Loucy (cell line): ENCODE measurements around the gene CEACAM8.

Experiments used
- H2AFZ ChIP-seq: fragments of 200-600 bp; sonication (generic); 2 replicates; pipeline ENCODE4 v1.6.0; 2016; ENCODE audit warnings: antibody characterized with exemption, mild to moderate bottlenecking, low read length, moderate library complexity
- H3F3A ChIP-seq: fragments of 200-600 bp; 2 replicates; pipeline ENCODE4 v1.6.0; 2016; ENCODE audit warnings: antibody characterized with exemption, low read depth, mild to moderate bottlenecking
- H3K27me3 ChIP-seq: fragments of 200-600 bp; sonication (generic); 2 replicates; pipeline ENCODE4 v1.6.1; 2014; ENCODE audit warnings: low read length, mild to moderate bottlenecking; ENCODE audit not compliant: insufficient read depth, poor library complexity, severe bottlenecking
- H3K36me3 ChIP-seq: fragments of 200-600 bp; sonication (generic); 2 replicates; pipeline ENCODE4 v1.6.1; 2016; ENCODE audit warnings: low read length; ENCODE audit not compliant: insufficient read depth
- H3K4me1 ChIP-seq: fragments of 200-600 bp; sonication (generic); 2 replicates; pipeline ENCODE4 v1.5.1; 2014; ENCODE audit warnings: low read length, mild to moderate bottlenecking; ENCODE audit not compliant: insufficient read depth, poor library complexity, severe bottlenecking
- H3K4me2 ChIP-seq: fragments of 200-600 bp; sonication (generic); 2 replicates; pipeline ENCODE4 v1.6.0; 2014; ENCODE audit warnings: antibody characterized with exemption, low read length, low read depth, mild to moderate bottlenecking; ENCODE audit not compliant: poor library complexity, severe bottlenecking
- H3K4me3 ChIP-seq: fragments of 200-600 bp; sonication (generic); 2 replicates; pipeline ENCODE4 v1.5.1; 2014; ENCODE audit warnings: low read length, mild to moderate bottlenecking, mixed read lengths; ENCODE audit not compliant: poor library complexity, severe bottlenecking
- H3K79me2 ChIP-seq: fragments of 200-600 bp; sonication (generic); 2 replicates; pipeline ENCODE4 v1.6.1; 2014; ENCODE audit warnings: low read length; ENCODE audit not compliant: insufficient read depth
- H3K9ac ChIP-seq: fragments of 200-600 bp; sonication (generic); 2 replicates; pipeline ENCODE4 v1.6.0; 2014; ENCODE audit warnings: mild to moderate bottlenecking, low read depth, low read length, moderate library complexity; ENCODE audit not compliant: poor library complexity, severe bottlenecking
- H3K9me2 ChIP-seq: fragments of 200-600 bp; sonication (generic); replicated peaks from 2 replicates; pipeline ENCODE4 v1.6.1; 2016; ENCODE audit warnings: low read depth, low read length, mixed read lengths
- H3K9me3 ChIP-seq: fragments of 200-600 bp; sonication (generic); 2 replicates; pipeline ENCODE4 v1.6.1; 2014; ENCODE audit warnings: mild to moderate bottlenecking, antibody characterized with exemption, low read length, low read depth; ENCODE audit not compliant: insufficient read depth
- H4K20me1 ChIP-seq: fragments of 200-600 bp; sonication (generic); 2 replicates; pipeline ENCODE4 v1.6.0; 2014; ENCODE audit warnings: antibody characterized with exemption, low read length, mild to moderate bottlenecking; ENCODE audit not compliant: insufficient read depth, poor library complexity, severe bottlenecking
- EZH2phosphoT487 ChIP-seq: fragments of 200-600 bp; IDR thresholded peaks from 2 replicates; pipeline ENCODE4 v1.6.1; 2018; ENCODE audit warnings: antibody characterized with exemption, mild to moderate bottlenecking, moderate library complexity, borderline replicate concordance
- TF ChIP-seq, protein P1 (sequence below): fragments of 200-600 bp; sonication (generic); conservative IDR thresholded peaks from 2 replicates; pipeline ENCODE4 v1.5.1; 2014; ENCODE audit warnings: mild to moderate bottlenecking, antibody characterized with exemption, low read length

CEACAM8 gene

DNA sequence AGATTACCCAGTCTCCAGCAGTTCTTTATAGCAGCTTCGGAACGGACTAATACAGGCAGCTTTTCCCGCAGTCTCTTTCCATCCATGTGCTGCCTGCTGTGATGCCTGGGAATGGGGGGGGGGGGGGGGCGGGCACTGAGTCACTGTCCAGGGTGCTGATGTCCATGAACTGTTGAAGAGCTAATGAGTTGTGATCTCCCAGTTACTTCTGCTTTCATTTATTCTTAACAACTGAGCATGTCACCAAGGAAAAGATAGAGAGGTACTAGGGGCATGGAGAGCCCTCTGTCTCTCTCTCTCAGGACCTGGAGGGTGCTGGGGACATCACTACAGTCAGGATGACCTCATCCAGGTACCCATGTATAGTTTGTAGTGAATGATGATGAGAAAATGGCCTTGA lies 46.2 kb downstream of the CEACAM8 start:
- Histone ChIP-seq H4K20me1 (no peaks in the 10 kb centered on the region), H2AFZ (no peak overlapping the region), H3K36me3 (no peaks in the 10 kb centered on the region), H3K9me3 (no peaks in the 10 kb centered on the region), H3K9ac (no peak overlapping the region), H3K79me2 (no peaks in the 10 kb centered on the region), H3F3A (no peaks in the 10 kb centered on the region), H3K4me2 (no peak overlapping the region), H3K4me1 (peaks cover 4% of the 10 kb centered on the region), H3K9me2 (no peaks in the 10 kb centered on the region), H3K27me3 (no peaks in the 10 kb centered on the region), H3K4me3 (no peak overlapping the region)
- TF ChIP-seq, protein P1, sequence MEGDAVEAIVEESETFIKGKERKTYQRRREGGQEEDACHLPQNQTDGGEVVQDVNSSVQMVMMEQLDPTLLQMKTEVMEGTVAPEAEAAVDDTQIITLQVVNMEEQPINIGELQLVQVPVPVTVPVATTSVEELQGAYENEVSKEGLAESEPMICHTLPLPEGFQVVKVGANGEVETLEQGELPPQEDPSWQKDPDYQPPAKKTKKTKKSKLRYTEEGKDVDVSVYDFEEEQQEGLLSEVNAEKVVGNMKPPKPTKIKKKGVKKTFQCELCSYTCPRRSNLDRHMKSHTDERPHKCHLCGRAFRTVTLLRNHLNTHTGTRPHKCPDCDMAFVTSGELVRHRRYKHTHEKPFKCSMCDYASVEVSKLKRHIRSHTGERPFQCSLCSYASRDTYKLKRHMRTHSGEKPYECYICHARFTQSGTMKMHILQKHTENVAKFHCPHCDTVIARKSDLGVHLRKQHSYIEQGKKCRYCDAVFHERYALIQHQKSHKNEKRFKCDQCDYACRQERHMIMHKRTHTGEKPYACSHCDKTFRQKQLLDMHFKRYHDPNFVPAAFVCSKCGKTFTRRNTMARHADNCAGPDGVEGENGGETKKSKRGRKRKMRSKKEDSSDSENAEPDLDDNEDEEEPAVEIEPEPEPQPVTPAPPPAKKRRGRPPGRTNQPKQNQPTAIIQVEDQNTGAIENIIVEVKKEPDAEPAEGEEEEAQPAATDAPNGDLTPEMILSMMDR: no peak
- no peak for TF ChIP-seq EZH2phosphoT487

DNA sequence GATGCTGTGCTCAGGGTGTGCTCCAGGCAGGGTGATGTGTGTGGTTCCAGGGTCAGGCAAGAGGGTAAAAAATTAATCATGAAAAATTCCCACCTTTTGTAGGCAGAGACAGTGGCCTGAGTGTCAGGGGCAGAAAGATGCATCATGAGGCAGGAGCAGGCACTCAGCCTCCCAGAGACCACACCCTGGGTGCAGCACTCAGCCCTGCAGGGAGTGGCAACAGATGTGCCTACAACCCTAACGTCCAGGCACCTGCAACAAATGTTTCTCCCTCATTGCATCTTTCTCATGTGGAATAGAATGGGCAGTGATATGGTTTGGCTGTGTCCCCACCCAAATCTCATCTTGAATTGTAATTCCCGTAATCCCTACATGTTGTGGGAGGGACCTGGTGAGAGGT lies 46.8 kb downstream of the CEACAM8 start:
- H3K79me2 ChIP-seq: no peaks in the 10 kb centered on the region
- no peaks in the 10 kb centered on the region for H3F3A ChIP-seq
- no peaks in the 10 kb centered on the region for H4K20me1 ChIP-seq
- TF ChIP-seq, protein P1: no peak
- no peak for TF ChIP-seq EZH2phosphoT487
- H3K9me2 ChIP-seq: no peaks in the 10 kb centered on the region
- no peak overlapping the region for H3K4me2 ChIP-seq
- H2AFZ ChIP-seq: no peak overlapping the region
- H3K36me3 ChIP-seq: no peaks in the 10 kb centered on the region
- no peak overlapping the region for H3K9ac ChIP-seq
- no peaks in the 10 kb centered on the region for H3K9me3 ChIP-seq
- H3K4me3 ChIP-seq: no peak overlapping the region
- no peaks in the 10 kb centered on the region for H3K27me3 ChIP-seq
- no peaks in the 10 kb centered on the region for H3K4me1 ChIP-seq

DNA sequence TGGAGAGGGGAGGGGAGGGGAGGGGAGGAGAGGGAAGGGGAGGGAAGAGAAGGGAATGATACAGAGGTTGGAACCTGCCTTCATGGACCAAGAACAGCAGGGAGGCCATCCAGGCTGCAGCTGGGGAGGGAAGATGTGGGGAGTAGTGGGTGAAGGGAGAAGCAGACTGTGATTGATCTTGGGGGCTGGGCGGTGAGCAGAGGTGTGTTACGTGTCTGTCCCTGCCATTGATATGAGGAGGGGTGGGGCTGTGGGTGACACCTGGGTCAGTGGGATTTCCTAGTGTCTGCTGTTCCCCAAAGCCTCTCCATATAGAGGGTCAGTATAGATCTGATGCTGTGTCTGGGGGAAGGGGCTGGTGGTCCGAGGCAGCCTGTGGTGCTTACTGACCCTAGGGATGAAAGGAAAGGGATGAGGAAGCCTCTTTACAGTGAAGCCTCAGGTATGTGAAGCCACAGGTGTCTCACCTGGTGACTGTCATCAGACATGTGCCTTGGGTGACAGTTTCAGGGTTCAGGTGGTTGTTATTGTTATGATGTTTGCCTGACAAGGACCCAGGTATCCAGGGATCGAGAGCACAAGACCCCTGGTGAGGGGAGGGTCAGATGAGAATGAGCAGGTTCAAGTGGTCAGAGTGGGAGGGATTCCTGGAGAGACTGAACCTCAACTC lies 47.8 kb downstream of the CEACAM8 start:
- no peak overlapping the region for H3K9ac ChIP-seq
- no peaks in the 10 kb centered on the region for H3K27me3 ChIP-seq
- H3K9me2 ChIP-seq: no peaks in the 10 kb centered on the region
- no peaks in the 10 kb centered on the region for H4K20me1 ChIP-seq
- no peaks in the 10 kb centered on the region for H3K4me1 ChIP-seq
- no peaks in the 10 kb centered on the region for H3K36me3 ChIP-seq
- TF ChIP-seq, protein P1: no peak
- H3K79me2 ChIP-seq: no peaks in the 10 kb centered on the region
- no peaks in the 10 kb centered on the region for H3K9me3 ChIP-seq
- no peak overlapping the region for H3K4me3 ChIP-seq
- H2AFZ ChIP-seq: no peak overlapping the region
- H3F3A ChIP-seq: no peaks in the 10 kb centered on the region
- H3K4me2 ChIP-seq: no peak overlapping the region
